Umbilical cord (tissue), 1 donor: ENCODE results near the gene CCDC63. TPM values are rescaled to one million over a fixed set of nuclear protein-coding genes. Genes with fewer than 3 reads are reported as not detected.

Source experiments
- total RNA-seq: library from RNA; depleted of rRNA; stranded (reverse); fragments of >200 nt; gene quantifications from one replicate; pipeline ENCODE4 v1.2.3, GENCODE V29; 2014; ENCODE audit warnings: low replicate concordance; ENCODE audit not compliant: insufficient read depth

The CCDC63 gene
- total RNA-seq, 1 donor from 2014 or later = not detected

Other genes starting within 250 kb of the CCDC63 start
- gene TCTN1, start 232.9 kb upstream of the CCDC63 start, total RNA-seq = 28.6 TPM
- gene HVCN1, start 157.9 kb upstream of the CCDC63 start, total RNA-seq = 4.1 TPM
- gene PPP1CC, start 104.1 kb upstream of the CCDC63 start, total RNA-seq = 108 TPM
- not detected for gene MYL2, start 73.6 kb downstream of the CCDC63 start, total RNA-seq
- 1.7 TPM for gene CUX2, start 187.2 kb downstream of the CCDC63 start, total RNA-seq